PC-3 (cell line): Measurements from ENCODE around the gene HNRNPDL. TPM values are rescaled to one million over a fixed set of nuclear protein-coding genes. Genes with fewer than 3 reads are reported as not detected.

Experiments
- ATAC-seq: fragments of 200-7000 bp; cut with Tn5 transposase; 2 replicates; pipeline ENCODE4 v1.9.1; 2020; ENCODE audit warnings: mild to moderate bottlenecking, moderate library complexity
- BruUV-seq: library from RNA; stranded (reverse); fragments of 400-500 nt; replicated peaks from 2 replicates; lab custom pipeline; 2021; lab: Mats Ljungman, UMichigan
- CTCF ChIA-PET: fragments of 300-600 bp; sonication (Branson Sonifier 250); formaldehyde crosslinking; loops from one replicate; lab custom pipeline; 2022; ENCODE audit warnings: antibody characterized with exemption; lab: Charles Lee
- POLR2A ChIA-PET: fragments of 300-600 bp; sonication (Branson Sonifier 250); formaldehyde crosslinking; loops from one replicate; lab custom pipeline; 2022; ENCODE audit warnings: antibody characterized with exemption; ENCODE audit not compliant: unreplicated experiment; lab: Charles Lee
- DNase-seq: peaks from one replicate; pipeline ENCODE4 v3.0.0-alpha.2; 2015
- H2AFZ ChIP-seq: fragments of 300-600 bp; sonication (generic); 2 replicates; pipeline ENCODE4 v1.6.0; 2016; ENCODE audit warnings: antibody characterized with exemption, low read length
- H3F3A ChIP-seq: fragments of 300-600 bp; sonication (generic); one replicate; pipeline ENCODE4 v1.6.0; 2017; ENCODE audit warnings: antibody characterized with exemption, low read length, control low read depth, mild to moderate bottlenecking; ENCODE audit not compliant: unreplicated experiment
- H3K27ac ChIP-seq: fragments of 300-600 bp; sonication (generic); 2 replicates; pipeline ENCODE4 v1.5.1; 2016; ENCODE audit warnings: mild to moderate bottlenecking, low read length
- H3K27me3 ChIP-seq: fragments of 300-600 bp; sonication (generic); 2 replicates; pipeline ENCODE4 v1.6.1; 2016; ENCODE audit warnings: low read length, mixed read lengths
- H3K36me3 ChIP-seq: fragments of 300-600 bp; sonication (generic); 2 replicates; pipeline ENCODE4 v1.6.1; 2016; ENCODE audit warnings: low read depth, mixed run types, low read length, mixed read lengths
- H3K4me1 ChIP-seq: fragments of 300-600 bp; sonication (generic); 2 replicates; pipeline ENCODE4 v1.5.1; 2016; ENCODE audit warnings: low read length; ENCODE audit not compliant: insufficient read depth
- H3K4me2 ChIP-seq: fragments of 300-600 bp; sonication (generic); 2 replicates; pipeline ENCODE4 v1.6.0; 2016; ENCODE audit warnings: low read length
- H3K4me3 ChIP-seq: fragments of 300-600 bp; sonication (generic); 2 replicates; pipeline ENCODE4 v1.5.1; 2016; ENCODE audit warnings: mild to moderate bottlenecking, low read length, mixed read lengths
- H3K79me2 ChIP-seq: fragments of 300-600 bp; sonication (generic); 2 replicates; pipeline ENCODE4 v1.6.1; 2017; ENCODE audit warnings: low read length, mixed read lengths
- H3K9ac ChIP-seq: fragments of 300-600 bp; sonication (generic); 2 replicates; pipeline ENCODE4 v1.6.0; 2016; ENCODE audit warnings: mild to moderate bottlenecking, low read length
- H3K9me2 ChIP-seq: fragments of 300-600 bp; sonication (generic); replicated peaks from 2 replicates; pipeline ENCODE4 v1.6.1; 2016; ENCODE audit warnings: mixed run types, low read length, mixed read lengths
- H3K9me3 ChIP-seq: fragments of 300-600 bp; sonication (generic); 2 replicates; pipeline ENCODE4 v1.6.1; 2016; ENCODE audit warnings: low read length, mixed read lengths
- H4K20me1 ChIP-seq: fragments of 300-600 bp; sonication (generic); 2 replicates; pipeline ENCODE4 v1.6.1; 2016; ENCODE audit warnings: low read length, mixed read lengths
- CTCF ChIP-seq: fragments of 300-600 bp; sonication (generic); conservative IDR thresholded peaks from 2 replicates; pipeline ENCODE4 v1.5.1; 2017; ENCODE audit warnings: antibody characterized with exemption, low read depth, mild to moderate bottlenecking, low read length
- EZH2 ChIP-seq: fragments of 300-600 bp; sonication (generic); IDR thresholded peaks from one replicate; pipeline ENCODE4 v1.6.1; 2017; ENCODE audit warnings: antibody characterized with exemption, mild to moderate bottlenecking, low read length; ENCODE audit not compliant: unreplicated experiment
- EZH2phosphoT487 ChIP-seq: fragments of 300-600 bp; sonication (generic); IDR thresholded peaks from 2 replicates; pipeline ENCODE4 v1.6.1; 2018; ENCODE audit warnings: mild to moderate bottlenecking, antibody characterized with exemption, low read length, borderline replicate concordance
- intact Hi-C: fragments of 100-400 bp; cut with micrococcal nuclease; formaldehyde crosslinking; loops from 2 replicates; pipeline ENCODE4 v1.9.0; 2023
- total RNA-seq: library from RNA; depleted of rRNA; stranded (reverse); fragments of >200 nt; gene quantifications from 2 replicates; pipeline ENCODE4 v1.2.3, GENCODE V29; 2014

Gene HNRNPDL
- total RNA-seq, 1 experiment from 2014 or later: 207 TPM

- Histone ChIP-seq H3K27me3 (no peaks in the 10 kb centered on the region), H3K9me2 (no peaks in the 10 kb centered on the region), H3K4me1 (no peaks in the 10 kb centered on the region), H3F3A (no peaks in the 10 kb centered on the region), H3K36me3 (no peaks in the 10 kb centered on the region), H3K9ac (no peak overlapping the region), H3K27ac (no peak overlapping the region), H3K4me2 (no peak overlapping the region), H4K20me1 (peaks cover 13% of the 10 kb centered on the region; the same call in 1 of the 2 replicates), H3K4me3 (no peak overlapping the region), H3K79me2 (peaks cover 88% of the 10 kb centered on the region), H2AFZ (no peak overlapping the region), H3K9me3 (no peaks in the 10 kb centered on the region)
- BruUV-seq: no TSS peak
- ATAC-seq: no peak
- intact Hi-C loops: no loop called here
- CTCF ChIA-PET: no interaction called here
- POLR2A ChIA-PET: no interaction called here
- TF ChIP-seq EZH2phosphoT487: no peak
- no peak for DNase-seq
Measured at GRCh38 chr4:82439088-82439487, 8.8 kb upstream of the HNRNPDL start.

GRCh38 chr4:82437285-82438005 is 7.2 kb upstream of the HNRNPDL start:
- no peak for DNase-seq
- Histone ChIP-seq H3K27me3 (no peaks in the 10 kb centered on the region), H3K9ac (no peak overlapping the region), H3K9me3 (no peaks in the 10 kb centered on the region), H3K9me2 (no peaks in the 10 kb centered on the region), H2AFZ (no peak overlapping the region), H3K4me2 (no peak overlapping the region), H4K20me1 (peaks cover 25% of the 10 kb centered on the region; the same call in 1 of the 2 replicates), H3F3A (no peaks in the 10 kb centered on the region), H3K36me3 (no peaks in the 10 kb centered on the region), H3K79me2 (peaks cover 99% of the 10 kb centered on the region), H3K4me1 (peaks cover 7% of the 10 kb centered on the region), H3K27ac (no peak overlapping the region), H3K4me3 (no peak overlapping the region)
- no peak for TF ChIP-seq EZH2phosphoT487
- no peak for ATAC-seq
- intact Hi-C loops: no loop called here
- ChIA-PET CTCF (no interaction called here), POLR2A (no interaction called here)
- no TSS peak for BruUV-seq

- H2AFZ ChIP-seq: no peak overlapping the region
- no TSS peak for BruUV-seq
- ChIA-PET CTCF (no interaction called here), POLR2A (no interaction called here)
- H3K9ac ChIP-seq: no peak overlapping the region
- no peaks in the 10 kb centered on the region for H3K9me3 ChIP-seq
- H4K20me1 ChIP-seq: peaks cover 29% of the 10 kb centered on the region; the same call in 1 of the 2 replicates
- no peaks in the 10 kb centered on the region for H3F3A ChIP-seq
- H3K4me2 ChIP-seq: no peak overlapping the region
- H3K4me3 ChIP-seq: no peak overlapping the region
- ATAC-seq (no peak), DNase-seq (no peak)
- intact Hi-C loops: no loop called here
- TF ChIP-seq EZH2phosphoT487 (no peak), EZH2 (no peak), CTCF (no peak)
- no peaks in the 10 kb centered on the region for H3K9me2 ChIP-seq
- no peaks in the 10 kb centered on the region for H3K27me3 ChIP-seq
- H3K27ac ChIP-seq: no peak overlapping the region
- H3K79me2 ChIP-seq: peaks cover 99% of the 10 kb centered on the region
- no peaks in the 10 kb centered on the region for H3K36me3 ChIP-seq
- peaks cover 14% of the 10 kb centered on the region for H3K4me1 ChIP-seq
Measured at GRCh38 chr4:82436780-82437179, 6.5 kb upstream of the HNRNPDL start.
